Kidney glomerular epithelial cell (primary cell): Measurements from ENCODE around the gene PPFIBP2.

Source experiments
- DNase-seq: peaks from one replicate; lab custom pipeline; 2025; lab: John Stamatoyannopoulos, UW

PPFIBP2 gene

DNA sequence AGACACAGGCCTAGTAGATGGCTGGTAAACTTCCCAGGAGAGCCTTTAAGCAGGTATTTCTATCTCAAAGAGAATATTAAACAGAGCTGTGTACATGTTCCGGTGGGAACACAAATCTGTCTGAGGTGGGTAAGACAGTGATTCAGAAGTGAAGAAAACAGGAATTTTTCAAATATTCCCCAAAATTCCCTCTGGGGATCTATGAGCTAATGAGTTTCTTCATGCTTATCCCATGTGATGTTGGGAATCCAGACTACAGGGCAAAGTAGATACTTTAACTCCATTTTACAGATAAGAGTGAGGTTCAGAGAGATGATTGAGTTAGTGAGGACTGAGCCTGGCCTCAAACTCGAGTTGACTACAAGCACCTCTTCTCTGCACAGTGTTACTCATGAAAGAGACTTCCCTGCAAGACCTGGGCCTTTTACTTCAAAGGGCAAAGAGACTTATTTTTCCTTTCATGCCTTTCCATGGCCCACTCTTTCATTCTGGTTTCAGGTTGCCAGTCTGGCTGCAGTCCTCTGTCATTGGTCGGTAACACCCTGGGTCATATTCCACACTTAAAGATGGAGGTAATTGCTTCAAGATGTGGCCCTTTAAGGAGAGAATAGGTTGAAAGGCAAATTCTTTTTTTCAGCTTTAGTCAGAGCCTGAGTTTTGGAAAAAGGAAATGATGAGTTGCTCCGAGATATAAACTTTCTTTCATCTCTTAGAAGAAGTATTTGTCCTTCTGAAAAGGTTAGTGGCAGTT lies 89.4 kb downstream of the PPFIBP2 start:
- DNase-seq, result no peak

DNA sequence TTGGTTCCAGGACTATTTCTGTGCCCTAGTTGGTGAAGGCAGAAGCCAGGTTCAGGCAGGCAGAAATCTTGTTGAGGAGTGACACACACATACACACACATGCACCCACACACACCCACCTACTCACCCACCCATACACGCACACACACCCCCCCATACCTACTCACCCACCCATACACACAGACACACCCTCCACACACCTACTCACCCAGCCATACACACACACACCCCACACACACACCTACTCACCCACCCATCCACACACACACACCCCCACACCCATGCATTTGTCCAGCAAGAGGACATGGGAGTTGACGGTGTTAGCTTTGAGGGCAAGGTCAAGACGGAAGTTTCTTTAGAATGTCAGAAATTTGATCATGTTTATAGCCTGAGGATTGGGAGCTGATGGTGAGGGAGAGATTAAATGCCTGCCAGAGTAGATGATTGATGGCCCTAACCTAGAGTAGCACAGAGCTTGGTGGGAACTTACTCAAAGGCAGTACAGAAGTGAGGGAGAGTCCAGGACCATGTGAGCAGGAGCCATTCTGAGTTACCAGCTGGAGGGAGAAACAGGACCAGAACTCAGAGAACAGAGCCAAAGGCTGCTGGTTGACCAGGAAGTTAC lies 90.6 kb downstream of the PPFIBP2 start:
- peak; percentile 37 for DNase-seq

DNA sequence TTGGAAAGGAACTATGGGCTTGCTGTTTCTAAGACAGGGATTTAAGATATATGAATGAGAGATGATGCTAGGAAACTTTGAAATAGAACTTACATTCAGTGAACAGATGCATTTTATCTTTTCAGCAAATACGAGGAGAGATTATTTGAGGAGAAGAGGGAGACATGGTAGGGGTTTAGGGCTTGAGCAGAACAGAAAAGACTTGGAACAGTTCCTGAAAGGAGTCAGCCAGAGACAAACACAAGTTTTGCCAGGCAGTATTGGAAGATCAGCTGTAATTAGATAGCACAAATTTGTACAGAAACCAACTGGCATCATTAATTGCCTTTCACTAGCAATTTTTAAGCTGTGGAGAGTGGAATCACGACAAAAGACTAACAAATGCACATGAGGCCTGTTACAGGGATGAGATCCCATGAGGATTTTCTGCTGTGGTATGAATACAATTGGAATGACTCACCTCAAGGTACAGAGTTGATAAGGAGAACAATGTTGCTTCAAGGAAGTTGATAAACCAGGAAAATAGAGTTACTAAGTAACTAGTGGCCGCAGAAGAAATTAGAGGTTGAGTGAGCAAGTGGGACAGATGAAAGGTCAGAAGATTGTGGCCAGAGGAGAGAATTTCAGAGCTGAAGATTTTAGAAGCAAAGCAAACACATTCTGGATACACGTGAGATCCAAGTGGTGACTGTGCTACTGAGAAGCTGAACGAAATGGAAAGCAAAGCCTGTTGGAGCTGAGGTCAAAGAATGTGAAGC lies 91.6 kb downstream of the PPFIBP2 start:
- peak; percentile 96 for DNase-seq

DNA sequence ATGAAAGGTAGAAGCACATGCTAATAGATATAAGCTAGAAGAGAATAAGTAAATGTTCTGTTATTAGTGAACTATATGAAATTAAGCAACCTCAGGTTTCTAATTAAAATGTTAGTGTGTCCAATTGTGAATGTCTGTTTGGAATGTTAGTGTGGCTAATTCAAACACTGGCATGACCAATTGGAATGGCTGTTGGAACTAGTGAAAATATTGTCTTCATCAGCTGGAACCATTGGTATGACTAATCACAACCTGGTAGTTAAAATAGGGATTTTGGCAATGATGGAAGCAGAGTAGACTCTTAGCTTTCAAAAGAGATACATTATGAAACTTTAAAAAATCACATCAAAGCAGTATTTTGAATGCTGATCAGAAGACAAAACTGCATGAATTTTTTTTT lies 92.7 kb downstream of the PPFIBP2 start:
- DNase-seq, result no peak

DNA sequence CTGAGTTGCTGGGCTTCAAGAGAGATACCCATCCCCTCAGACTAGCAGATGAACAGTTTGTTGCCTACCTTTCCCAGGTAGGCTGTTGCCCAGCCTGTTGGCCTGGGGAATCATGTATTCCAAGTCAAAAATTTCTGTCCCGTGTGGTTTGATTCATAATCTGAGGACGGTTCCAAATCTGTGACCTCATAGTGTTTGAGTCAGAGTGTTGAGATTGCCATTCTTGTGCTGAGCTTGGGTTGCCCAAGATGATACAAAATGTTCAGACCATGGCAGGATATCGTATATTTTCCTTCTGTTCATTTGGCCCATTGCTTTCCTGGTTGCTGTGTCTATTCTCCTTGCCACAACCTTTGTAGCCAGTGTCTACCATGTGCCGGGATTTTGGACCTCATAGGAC lies 95.2 kb downstream of the PPFIBP2 start:
- DNase-seq, result no peak

DNA sequence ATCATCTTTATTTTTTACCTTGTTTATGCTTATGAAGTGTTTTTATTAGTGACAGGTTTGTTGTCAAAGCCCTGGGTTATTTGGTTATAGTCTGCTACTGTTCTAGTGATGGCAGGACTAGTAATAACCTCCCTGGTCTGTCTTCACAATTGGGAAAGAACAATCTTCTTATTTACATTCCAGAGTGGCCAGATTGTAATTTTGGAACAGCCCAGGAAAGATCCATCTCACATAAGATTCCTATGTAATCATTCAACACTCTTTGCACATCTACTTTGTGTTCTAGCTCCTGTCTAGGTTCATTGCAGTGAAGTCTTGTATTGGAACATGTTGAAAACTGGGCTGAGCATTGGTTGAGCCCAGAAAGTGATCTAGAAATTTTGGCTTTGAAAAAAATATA lies 95.7 kb downstream of the PPFIBP2 start:
- DNase-seq, result no peak

DNA sequence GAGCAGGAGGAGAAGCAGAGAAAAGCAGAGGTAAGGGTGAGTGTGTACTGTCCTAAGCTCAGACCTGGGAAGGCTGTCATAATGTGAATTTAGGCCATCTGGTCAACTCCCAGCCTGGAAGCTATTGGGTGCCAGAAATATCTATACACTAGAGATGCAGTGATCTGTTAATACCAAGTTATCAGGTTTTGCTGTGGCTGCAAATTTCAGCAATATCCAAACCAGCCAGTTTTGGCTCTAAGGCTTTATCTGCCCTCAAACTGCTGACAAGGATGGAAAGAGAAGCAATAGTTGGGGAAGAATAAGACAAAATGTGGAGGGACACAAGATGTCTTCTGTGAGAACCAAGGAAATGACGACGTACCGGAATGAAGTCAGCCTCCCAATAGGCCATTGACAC lies 96.6 kb downstream of the PPFIBP2 start:
- no peak for DNase-seq

DNA sequence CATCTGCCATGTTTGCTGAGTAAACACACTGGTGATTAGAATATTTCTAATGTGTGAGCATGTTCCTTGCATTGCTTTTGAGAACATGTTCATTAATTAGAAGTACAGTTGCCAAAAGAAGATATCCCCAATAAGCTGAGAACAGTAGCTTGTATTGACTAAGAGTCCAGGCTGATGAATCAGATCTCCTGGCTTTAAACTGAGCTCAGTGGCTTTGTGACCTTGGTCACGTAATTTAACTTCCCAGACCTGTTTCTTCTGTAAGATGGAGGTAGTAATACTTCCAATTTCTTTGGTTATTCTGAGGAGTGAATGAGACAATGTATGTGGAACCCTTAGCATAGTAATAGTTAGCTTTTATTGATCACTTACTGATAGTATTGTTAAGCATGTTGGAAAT lies 97.6 kb downstream of the PPFIBP2 start:
- DNase-seq, result no peak

DNA sequence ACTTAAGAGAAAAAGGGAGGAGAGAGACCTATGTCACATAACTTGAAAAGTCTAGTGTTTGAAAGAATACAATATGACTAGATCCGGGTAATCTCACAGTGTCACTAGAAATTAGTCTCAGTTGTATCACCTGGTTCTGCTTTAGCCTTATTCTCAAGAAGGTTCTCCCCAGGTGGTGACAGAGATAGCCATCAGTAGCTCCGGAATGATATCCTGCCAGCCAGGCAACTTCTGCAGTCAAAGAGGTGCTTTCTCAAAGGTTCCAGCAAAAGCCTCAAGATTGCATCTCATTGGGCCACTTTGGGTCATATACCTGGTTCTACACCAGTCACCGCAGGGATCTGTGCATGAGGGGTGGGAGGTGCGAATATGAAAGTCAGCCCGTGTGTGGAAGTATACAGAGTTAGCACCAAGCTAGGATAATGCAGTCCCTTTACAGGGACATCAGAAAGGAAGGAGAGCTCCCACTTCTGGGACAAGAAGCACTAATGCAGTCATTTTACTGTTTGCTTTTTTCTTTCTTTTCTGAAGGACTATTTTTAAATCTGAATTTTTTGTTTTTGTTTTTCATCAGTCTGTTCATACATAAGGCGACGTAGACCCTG lies 98.4 kb downstream of the PPFIBP2 start:
- no peak for DNase-seq

DNA sequence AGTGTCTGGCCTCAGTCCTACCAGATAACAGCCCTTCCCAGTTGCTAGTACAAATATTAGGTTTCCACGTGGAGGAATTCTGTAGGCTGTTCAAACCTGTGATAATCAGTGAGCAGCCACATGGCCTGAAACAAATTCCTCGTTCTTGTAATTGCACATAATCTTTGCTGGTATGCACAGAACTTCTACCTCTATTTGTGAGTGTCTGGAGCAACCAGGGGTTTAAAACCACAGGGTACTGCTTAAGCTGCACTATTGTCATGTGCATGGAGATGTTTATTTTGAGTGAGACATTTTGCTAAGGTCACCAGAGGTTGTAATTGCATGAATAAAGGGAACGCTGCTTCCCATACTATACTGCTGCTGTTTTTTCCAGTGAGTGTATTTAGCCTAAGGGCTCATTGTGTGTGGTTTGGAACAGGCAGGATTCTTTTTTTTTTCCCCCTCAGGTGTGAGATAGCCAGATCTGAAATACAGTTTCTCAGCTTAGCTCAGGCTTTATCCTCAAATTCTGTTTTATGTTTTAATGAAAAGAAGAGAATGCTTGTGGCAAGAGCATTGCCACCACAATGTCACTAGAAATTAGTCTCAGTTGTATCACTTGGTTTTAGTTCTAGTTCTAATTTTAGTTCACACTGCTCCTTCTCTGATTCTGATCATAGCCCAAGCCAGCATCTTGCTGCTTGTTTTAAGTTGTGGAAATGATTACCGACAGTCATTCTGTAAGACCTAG lies 99.0 kb downstream of the PPFIBP2 start:
- no peak for DNase-seq

DNA sequence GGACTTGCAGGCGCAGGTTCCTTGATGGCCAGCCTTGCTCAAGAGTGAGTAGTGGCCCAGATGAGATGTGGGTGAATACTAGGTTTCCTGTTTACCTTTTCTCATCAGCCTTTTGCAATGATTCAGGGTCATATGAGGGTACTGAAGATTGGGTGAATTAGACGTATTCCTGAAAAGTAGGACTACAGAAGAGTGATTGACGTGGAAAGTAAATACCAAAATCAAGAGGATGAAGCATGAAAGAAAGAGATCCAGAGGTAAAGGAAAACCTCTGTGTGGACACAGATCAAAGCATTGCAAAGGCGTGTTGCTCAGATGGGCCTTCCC lies 99.6 kb downstream of the PPFIBP2 start:
- no peak for DNase-seq

DNA sequence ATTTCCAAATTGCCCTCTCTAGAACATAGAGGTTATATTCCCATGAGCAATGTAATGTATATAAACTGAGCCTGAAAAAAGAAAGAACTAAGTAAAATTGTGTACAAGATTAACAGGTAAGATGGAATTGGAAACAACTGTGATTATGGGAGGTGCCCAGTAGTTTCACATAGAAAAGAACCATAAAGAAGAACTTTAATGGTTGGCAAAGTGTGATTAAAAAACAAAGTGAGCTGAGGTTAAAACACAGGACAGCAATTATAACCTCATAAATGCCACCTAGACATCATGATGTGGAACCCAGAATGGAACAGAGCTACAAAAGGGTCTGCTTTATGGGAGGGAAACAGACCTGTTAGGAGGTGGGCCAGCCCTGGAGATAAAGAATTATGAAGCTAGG lies 100.9 kb downstream of the PPFIBP2 start:
- no peak for DNase-seq

DNA sequence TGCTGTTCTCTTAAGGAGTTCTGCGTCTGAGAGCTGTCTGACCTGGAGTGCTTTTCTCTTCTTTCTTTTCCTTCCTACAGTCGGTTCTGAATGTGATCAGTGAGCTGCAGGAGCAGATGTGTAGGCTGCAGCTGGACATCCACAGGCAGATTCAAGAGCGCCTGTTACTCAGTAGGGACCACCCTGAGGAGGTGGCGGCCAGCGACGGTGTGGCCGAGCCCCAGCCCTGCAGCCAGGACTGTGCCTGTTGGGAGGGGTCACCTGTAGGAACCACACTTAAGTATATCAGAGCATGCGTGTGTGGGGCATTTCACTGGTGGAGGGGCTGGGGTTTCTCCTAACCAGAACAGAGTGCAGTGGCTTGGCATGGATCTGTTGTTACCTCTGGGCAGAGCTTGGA lies 103.2 kb downstream of the PPFIBP2 start:
- DNase-seq, result no peak

DNA sequence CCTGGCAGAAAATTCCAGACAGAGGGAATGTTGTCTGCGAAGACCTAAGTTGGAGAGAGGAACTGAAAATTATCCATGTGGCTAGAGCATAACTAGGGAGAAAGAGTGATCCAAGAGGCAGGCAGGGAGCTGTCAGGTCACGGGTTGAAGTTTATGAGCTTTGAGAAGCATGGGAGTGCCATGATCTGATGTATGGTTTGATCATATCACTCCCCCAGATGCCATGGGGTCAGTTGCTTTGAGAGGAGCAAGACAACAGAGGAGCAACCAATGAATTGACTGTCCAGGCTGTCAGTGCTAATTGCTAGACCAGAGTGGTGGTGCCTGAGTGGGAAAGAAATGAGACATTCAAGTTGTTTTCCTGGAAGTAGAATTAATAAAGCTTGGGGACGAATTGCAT lies 105.5 kb downstream of the PPFIBP2 start:
- no peak for DNase-seq

DNA sequence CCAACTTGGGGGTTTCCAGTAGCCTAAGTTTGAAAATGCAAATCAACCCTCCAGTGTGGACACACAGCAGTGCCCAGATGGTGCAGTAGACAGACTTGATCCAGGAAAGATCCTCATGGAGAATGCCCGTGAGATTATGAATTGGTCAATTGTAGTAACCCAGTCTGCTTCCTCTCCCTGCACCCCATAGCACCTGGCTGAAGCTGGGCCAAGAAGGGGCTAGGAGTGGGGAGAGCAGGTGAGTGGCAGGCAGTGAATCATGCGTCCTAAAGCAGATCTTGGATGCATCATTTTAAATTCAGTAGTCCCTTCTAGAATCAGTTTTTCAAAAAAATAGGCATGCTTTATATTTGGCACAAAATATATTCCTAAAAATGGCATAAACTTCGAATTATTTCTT lies 107.3 kb downstream of the PPFIBP2 start:
- DNase-seq, result no peak

DNA sequence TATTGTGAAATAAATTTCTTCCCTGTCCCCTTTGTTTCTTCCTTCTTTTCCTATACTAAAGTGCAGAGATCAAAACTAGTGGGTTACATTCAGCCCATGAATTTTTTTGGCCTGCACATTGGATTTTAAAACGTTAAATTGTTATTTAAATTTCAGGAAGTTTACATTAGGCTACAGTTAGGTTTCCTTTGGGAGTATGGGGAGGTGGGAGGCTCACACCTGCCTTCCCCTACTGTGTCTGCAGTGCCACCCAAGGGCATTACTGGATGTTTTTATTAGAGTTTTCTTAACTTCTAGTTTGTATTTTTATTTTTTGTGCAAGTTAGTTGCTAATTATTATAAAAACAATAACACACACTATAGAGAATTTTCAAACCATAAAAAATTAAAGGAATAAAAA lies 107.8 kb downstream of the PPFIBP2 start:
- DNase-seq, result no peak

DNA sequence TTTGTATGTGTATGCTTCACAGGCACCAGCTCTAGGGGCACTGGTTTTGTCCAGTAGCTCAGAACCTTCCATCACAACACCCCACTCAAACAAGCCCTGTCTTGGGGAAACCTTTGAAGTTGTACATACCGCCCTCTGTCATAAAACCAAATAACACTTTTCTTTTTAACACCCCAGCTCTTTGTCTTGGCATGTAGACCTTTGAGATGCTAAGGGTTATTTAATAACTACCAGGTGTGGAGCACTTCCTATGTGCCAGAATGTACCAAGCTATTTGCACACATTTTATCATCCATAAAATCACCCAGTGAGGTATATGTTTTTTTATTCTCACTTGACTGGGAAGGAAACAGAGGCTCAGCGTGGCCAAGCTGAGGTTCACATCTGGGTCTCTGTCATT lies 108.9 kb downstream of the PPFIBP2 start:
- no peak for DNase-seq

DNA sequence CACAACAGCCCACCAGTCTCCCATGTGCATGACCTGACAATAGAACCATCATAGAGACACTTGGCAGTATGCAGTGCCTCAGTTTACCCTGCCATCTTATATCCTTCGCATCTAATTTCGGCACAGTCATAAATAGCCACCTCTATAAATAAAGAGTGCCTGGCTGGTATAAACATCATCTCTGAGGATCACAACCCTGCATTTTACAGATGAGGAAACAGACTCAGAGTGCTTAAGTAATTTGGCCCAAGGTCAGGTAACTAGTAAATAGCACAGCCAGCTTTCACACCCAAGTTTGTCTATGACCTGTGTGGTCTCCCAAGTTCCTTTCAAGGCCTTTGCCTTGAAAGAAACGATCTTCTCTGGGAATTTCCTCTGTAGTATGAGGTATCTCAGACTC lies 114.9 kb downstream of the PPFIBP2 start:
- no peak for DNase-seq

DNA sequence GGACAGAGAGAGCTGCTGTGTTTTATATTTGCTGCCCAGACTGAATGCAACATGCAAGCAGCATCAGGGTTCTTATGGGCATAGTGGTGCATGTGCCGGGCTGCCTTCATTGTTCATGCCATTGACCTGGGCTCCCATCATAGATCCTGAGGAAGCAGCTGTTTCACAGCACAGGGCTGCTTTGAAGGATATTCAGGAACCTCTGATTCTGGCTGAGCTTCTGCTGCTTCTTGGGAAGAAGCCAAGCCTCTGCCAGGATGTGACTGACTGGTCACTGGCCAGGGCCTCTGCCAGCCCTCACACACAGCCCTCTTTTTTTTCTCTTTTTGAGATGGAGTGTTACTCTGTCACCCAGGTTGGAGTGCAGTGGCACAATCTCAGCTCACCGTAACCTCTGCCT lies 116.2 kb downstream of the PPFIBP2 start:
- DNase-seq, result no peak

DNA sequence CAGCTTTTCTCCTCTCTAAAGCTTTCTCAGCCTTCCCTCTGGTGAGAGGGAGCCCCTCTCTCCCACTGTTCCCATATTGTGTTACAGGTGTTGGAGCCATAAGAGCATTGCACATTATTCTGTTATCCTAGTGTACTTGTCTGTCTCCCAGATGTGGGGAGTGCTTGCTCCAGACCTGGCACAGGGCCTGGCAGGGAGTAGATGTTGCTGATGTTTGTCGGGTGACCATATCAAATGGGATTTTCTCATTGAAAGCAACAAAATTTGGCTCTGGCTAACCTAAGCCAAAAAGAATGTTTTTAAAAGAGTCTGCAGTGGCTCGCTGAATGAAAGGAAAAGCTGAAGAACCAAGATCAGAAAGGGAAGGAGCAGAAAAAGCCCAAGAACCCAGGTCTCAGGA lies 118.4 kb downstream of the PPFIBP2 start:
- DNase-seq, result no peak

DNA sequence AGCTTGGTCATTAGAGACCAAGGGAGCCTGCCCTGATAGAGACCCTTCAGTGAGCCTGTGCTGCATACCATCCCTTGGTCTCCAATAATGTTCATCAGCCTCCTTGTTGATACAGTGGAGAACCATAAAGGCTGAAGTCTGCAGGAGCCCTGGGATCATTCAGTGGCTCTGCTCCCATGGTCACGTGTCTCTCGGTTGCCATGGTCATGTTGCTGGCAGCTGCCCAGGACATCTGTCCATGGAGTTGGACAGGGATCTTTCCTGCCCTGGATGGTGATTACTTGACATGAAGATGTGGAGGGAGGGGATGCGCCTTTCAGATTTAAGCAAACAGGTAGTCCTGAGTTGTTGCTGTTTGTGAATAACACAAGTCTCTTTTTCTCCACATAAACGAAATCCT lies 121.3 kb downstream of the PPFIBP2 start:
- no peak for DNase-seq

DNA sequence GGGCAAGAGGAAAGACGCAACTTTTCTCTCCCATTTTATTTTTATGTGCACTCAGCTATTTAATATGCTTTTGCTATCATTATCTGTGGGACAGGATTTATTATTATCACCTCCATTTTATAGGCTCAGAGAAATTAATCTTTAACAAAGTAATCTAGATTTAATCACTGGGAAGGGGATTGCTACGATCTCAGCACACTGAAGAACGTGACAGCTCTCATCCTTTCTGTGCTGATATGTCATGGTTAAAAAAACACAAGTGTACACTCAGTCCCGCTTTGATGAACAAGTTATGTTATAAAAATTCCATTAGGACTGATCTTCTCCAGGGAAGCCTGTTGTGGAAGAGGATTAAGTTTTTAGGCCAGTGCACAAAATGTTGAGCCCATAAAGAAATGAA lies 121.9 kb downstream of the PPFIBP2 start:
- DNase-seq, result no peak
